HG03521 (cell line): ENCODE results near the gene NPTX1.

ENCODE experiments used
- ATAC-seq: cut with Tn5 transposase; IDR thresholded peaks from one replicate; pipeline ENCODE4 v1.9.1; 2021; ENCODE audit warnings: mild to moderate bottlenecking, moderate library complexity; ENCODE audit not compliant: unreplicated experiment

The NPTX1 gene

GRCh38 chr17:80503921-80504320 lies 27.5 kb upstream of the NPTX1 start:
- no peak for ATAC-seq

DNA sequence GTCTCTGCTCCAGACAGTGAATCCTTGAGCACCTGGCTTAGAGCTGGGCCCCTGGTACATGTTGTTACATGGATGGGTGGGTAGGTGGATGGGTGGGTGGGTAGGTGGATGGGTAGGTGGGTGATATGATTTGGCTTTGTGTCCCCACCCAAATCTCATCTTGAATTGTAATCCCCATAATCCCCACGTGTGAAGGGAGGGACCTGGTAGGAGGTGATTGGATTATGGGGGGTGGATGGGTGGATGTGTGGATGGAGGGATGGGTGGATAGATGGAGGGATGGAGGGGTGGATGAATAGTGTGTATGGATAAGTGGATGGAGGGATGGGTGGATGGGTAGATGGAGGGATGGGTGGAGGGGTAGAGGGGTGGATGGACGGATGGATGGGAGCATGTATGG lies 26.6 kb upstream of the NPTX1 start:
- no peak for ATAC-seq

DNA sequence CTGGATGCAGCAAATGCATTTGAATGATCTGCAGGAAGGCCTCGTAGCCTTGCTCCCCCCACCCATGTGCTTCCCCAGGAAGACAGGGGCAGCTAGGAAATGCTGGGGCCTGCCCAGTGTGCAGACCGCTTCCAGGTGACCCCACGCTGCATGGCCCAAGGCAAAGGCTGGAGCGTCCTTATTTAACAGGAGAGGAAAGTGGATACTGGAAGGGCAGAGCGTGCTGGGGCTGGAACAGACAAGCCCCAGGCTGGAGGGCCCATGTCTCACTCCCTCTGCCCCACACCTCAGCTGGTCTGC lies 26.1 kb upstream of the NPTX1 start:
- ATAC-seq: no peak

DNA sequence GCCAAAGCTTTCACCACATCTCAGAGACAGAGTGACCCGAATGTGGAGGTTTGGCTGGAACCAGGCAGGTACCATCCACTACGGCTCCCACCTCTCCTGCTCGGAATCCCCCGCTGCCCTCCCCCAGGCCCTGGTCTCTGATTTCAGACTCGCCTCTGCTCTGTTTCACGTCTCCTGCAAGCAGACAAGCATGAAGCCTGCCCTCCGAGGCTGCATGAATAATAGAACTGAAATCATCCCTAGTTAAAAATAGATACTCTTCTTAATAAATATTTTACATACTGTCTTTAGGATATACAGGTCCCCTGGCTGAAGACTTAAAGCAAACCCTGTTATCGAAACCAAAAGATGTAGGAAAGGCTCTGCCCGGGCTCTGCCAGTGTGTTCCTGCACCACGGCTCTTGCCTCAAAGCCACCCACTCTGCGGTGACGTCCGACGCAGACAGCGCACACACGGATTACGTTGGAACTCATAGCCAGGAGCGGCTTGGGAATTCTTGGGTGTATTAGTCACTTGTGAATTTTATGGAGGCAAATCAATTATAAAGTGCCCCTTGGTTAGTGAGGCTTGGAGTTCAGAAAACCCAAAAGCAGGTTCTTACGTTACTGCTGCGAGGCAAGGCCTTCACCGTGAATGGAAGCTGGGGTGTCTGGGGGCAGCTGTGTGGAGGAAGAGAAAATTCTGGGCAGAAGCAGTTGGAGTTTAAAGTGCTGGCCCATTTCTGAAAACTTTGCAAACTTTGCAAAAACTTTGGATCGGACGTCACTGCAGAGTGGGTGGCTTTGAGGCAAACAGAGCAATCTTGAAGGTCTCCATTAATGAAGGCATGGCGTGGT lies 25.6 kb upstream of the NPTX1 start:
- ATAC-seq: no peak

GRCh38 chr17:80499961-80500665 lies 23.7 kb upstream of the NPTX1 start:
- ATAC-seq: no peak

DNA sequence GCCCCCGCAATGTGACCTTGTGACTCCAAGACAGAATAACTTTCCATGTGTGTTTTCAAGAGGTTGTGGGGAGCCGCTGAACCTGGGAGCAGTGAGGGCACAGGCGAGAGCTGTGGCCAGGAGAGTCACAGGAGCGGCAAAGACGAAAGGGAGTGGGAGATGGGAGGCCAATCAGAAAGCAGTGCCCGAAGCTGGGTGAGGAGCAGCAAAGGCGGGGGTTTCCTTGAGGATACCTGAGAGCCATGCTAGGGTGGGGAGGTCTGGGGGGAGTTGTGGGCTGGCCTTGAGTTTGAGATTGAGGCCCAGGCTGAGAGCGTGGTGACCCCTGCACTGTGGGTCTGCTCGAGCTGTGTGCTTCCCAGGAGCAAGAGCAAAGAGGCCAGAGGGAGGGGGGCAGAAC lies 23.2 kb upstream of the NPTX1 start:
- no peak for ATAC-seq

DNA sequence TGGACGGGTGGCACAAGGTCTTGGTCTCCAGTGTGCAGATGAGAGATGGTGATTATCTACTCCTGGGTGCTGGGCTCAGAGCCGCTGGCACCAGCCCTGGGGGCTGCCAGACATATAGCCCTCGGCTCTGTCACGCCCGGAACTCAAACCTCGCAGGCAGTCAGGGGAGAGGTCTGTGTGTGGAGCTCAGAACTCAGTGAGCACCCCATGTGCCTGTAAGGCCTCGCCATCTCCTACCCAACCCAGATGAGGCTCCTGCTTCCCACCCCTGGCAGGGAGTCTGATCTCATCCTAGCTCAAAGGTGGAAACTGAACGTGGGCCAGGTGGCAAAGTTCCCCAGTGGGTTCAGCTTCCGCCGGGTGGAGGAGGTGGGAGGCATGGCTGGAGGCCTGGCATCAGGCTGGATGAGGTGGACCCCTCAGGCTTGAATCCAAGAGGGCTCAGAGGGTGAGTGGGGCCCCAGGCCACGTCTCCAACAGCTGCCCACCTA lies 22.6 kb upstream of the NPTX1 start:
- ATAC-seq: no peak

GRCh38 chr17:80498242-80498919 lies 22.0 kb upstream of the NPTX1 start:
- no peak for ATAC-seq

- ATAC-seq: no peak
Measured at GRCh38 chr17:80497726-80498241, 21.4 kb upstream of the NPTX1 start.

- no peak for ATAC-seq
Measured at GRCh38 chr17:80494547-80494946, 18.1 kb upstream of the NPTX1 start.

GRCh38 chr17:80492343-80493136 lies 16.1 kb upstream of the NPTX1 start:
- no peak for ATAC-seq

- no peak for ATAC-seq
Measured at GRCh38 chr17:80491478-80492342, 15.3 kb upstream of the NPTX1 start.

- no peak for ATAC-seq
Measured at GRCh38 chr17:80487511-80487910, 11.1 kb upstream of the NPTX1 start.

DNA sequence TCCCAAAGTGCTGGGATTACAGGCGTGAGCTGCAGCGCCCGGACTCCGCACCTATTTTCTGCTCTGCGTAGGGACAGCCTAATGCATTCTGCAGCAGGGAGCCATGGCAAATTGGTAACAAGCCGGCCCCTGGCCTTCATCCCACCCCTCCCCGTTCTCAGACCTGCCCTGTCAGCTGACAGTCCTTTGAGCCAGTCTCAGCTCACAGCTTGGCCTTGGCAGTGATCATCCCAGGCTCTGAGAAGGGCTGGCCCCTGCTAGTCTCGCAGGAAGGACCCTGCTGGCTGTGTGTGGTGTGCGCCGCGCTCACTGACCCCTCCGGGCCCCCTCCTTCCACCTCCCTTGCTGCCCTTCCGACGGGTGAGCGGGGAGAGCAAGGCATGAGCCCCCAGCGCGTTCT lies 10.3 kb upstream of the NPTX1 start:
- no peak for ATAC-seq

DNA sequence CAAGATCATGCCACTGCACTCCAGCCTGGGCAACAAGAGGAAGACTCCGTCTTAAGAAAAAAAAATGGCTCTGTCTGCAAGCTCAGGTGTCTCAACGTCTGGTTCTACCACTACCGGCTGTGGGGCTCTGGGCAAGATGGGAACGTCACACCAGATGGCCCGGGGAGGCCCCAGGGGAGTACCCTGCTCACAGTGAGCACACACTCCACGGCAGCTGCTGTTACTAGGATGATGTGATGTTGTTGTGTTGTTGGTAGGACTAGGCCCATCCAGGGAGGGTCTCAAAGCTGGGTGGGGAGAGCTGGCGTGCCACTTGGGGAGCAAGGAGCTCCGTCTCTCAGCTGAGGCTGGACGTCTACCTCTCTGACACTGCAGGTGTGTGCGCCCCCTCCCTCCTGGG lies 9.4 kb upstream of the NPTX1 start:
- ATAC-seq: no peak

GRCh38 chr17:80482555-80483308 lies 6.3 kb upstream of the NPTX1 start:
- ATAC-seq: no peak

DNA sequence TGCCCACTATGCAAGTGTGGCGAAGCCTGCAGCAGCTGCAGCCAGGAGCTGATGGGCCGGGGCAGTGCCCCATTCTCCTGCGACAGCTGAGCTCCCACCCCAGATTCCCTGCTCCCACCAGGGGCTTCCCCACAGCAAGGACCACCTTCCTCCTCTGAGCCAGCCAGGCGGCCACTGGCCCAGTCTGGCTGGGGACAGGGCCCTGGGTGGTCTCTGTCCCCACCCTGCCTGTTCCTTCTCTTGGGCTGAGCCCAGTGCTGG lies 5.6 kb upstream of the NPTX1 start:
- ATAC-seq: no peak

- no peak for ATAC-seq
Measured at GRCh38 chr17:80481284-80482057, 5.1 kb upstream of the NPTX1 start.

- no peak for ATAC-seq
Measured at GRCh38 chr17:80480248-80480647, 3.8 kb upstream of the NPTX1 start.
